Measurements from ENCODE around the gene ERMAP.

The ERMAP gene

DNA sequence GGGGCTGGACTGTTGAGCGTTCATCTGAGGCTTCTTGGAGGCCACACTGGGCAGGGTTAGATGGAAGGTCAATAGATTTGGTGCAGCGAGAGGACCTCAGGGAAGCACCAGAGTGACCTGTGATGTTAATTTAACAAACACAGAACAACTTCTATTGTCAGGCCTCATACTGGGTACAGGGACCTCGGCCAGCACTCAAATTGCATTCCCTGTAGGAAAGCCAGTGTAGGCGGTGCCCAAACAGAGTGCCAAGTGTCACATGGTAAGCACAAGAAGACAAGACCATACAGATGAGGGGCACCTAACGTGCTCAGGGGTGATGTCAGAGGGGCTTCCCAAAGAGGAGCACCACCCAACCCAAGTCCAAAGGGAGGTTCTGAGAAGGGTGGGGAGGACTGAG lies 30.8 kb upstream of the ERMAP start:
- H3K4me3 ChIP-seq (replicated peaks in 1 of 2; ENCODE audit: low read depth in 2 of 2, low read length in 2 of 2) = no peak overlapping the region
- no peak for DNase-seq (ENCODE audit: low read depth in 2 of 2)
- TF ChIP-seq CTCF (IDR thresholded peaks at IDR 0.05; ENCODE audit: low read depth, low read length) = no peak

DNA sequence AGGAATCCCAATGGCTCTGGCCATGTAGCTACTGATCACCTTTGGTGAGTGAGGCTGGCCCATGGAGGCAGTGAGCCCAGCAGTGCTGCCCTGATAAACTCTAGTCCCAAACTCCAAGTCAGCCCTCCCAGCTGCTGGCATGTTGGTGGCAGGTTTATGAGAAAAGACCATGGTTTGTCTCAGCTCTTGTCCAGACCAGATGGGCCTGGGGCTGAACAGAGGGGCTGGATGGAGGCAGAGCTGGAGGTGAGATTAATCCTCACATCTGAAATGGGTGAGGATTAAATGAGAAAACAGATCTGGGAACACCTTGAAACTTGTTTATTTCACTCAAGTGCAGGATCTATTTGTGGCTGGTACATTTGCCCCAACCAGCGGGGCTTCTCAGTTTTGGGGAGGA lies 28.9 kb upstream of the ERMAP start:
- no peak for TF ChIP-seq CTCF (IDR thresholded peaks at IDR 0.05; ENCODE audit: low read depth, low read length)
- H3K4me3 ChIP-seq (replicated peaks in 1 of 2; ENCODE audit: low read depth in 2 of 2, low read length in 2 of 2) = no peak overlapping the region
- no peak for DNase-seq (ENCODE audit: low read depth in 2 of 2)

GRCh38 chr1:42793824-42794223 lies 23.1 kb upstream of the ERMAP start:
- no peak for TF ChIP-seq CTCF (IDR thresholded peaks at IDR 0.05; ENCODE audit: low read depth, low read length)
- DNase-seq (ENCODE audit: low read depth in 2 of 2) = peak in 1 of 2 donors; percentile 12
- H3K4me3 ChIP-seq (replicated peaks in 1 of 2; ENCODE audit: low read depth in 2 of 2, low read length in 2 of 2) = no peak overlapping the region

DNA sequence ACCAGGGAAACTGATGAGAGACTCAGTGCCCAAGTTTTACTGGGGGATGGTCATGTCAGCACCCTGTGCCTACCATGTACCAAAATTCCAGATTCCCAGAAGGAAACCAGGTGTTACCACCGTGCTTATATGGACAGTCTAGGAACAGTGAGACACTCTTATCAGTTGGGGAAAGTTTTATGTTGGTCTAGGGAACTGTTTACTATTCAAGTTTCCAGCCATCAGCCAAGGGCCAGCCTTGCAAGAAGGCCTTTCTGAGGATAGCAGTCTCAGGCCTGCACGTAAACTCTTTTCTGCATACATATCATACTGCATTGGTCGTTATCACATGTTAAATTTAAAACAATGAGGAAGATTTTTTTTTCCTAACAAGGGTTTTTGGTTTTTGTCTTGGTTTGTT lies 19.5 kb upstream of the ERMAP start:
- H3K4me3 ChIP-seq (replicated peaks in 1 of 2; ENCODE audit: low read depth in 2 of 2, low read length in 2 of 2) = no peak overlapping the region
- DNase-seq (ENCODE audit: low read depth in 2 of 2) = no peak
- TF ChIP-seq CTCF (IDR thresholded peaks at IDR 0.05; ENCODE audit: low read depth, low read length) = no peak

GRCh38 chr1:42797979-42798378 lies 18.9 kb upstream of the ERMAP start:
- H3K4me3 ChIP-seq (replicated peaks in 1 of 2; ENCODE audit: low read depth in 2 of 2, low read length in 2 of 2) = no peak overlapping the region
- no peak for DNase-seq (ENCODE audit: low read depth in 2 of 2)
- no peak for TF ChIP-seq CTCF (IDR thresholded peaks at IDR 0.05; ENCODE audit: low read depth, low read length)

GRCh38 chr1:42801832-42802473 lies 15.0 kb upstream of the ERMAP start:
- TF ChIP-seq CTCF (IDR thresholded peaks at IDR 0.05; ENCODE audit: low read depth, low read length) = no peak
- peak in 1 of 2 donors; percentile 10 for DNase-seq (ENCODE audit: low read depth in 2 of 2)
- H3K4me3 ChIP-seq (replicated peaks in 1 of 2; ENCODE audit: low read depth in 2 of 2, low read length in 2 of 2) = no peak overlapping the region

DNA sequence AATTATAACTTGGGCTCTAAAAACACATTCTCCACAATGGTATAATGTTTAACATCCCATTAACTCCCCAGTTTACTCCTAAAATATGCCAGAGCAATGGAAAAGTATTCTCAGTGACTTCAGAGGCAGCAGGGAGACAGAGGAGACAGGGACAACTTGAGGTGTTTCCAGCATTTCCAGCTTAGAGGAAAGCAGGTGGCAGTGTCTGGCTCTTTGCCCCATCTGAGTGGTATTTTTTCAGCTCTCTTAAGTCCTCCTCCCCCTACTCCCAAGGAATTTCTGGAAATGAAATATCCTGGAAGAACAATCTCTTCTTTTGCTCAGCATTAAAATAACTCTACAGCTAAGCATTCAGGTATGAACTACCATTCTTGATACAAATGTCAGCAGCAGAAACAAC lies 10.8 kb upstream of the ERMAP start:
- H3K4me3 ChIP-seq (replicated peaks in 1 of 2; ENCODE audit: low read depth in 2 of 2, low read length in 2 of 2) = no peak overlapping the region
- no peak for DNase-seq (ENCODE audit: low read depth in 2 of 2)
- no peak for TF ChIP-seq CTCF (IDR thresholded peaks at IDR 0.05; ENCODE audit: low read depth, low read length)

Data from cardiac fibroblast (primary cell).